GM08714 (cell line): ENCODE data around the gene KRTAP2-2.
"Not testable (repeated sequence)": the region's sequence is repeated elsewhere in the genome, so short reads cannot be mapped to it uniquely, and the experiment has no call there.

ENCODE experiments used
- H3K4me3 ChIP-seq: fragments of 200-500 bp; sonication (Bioruptor generic); 2 replicates; pipeline ENCODE4 v1.5.1; 2014; ENCODE audit warnings: mild to moderate bottlenecking, low read length, inconsistent platforms
- ZNF274 ChIP-seq: IDR thresholded peaks from 2 replicates; pipeline ENCODE4 v1.6.1; 2012; ENCODE audit warnings: mild to moderate bottlenecking, low read depth, low read length

Gene KRTAP2-2

GRCh38 chr17:41052566-41052965 is 2.5 kb downstream of the KRTAP2-2 start:
- no peak overlapping the region for H3K4me3 ChIP-seq
- TF ChIP-seq ZNF274, result no peak

GRCh38 chr17:41049110-41049509 is 5.9 kb downstream of the KRTAP2-2 start:
- no peak overlapping the region for H3K4me3 ChIP-seq
- no peak for TF ChIP-seq ZNF274

DNA sequence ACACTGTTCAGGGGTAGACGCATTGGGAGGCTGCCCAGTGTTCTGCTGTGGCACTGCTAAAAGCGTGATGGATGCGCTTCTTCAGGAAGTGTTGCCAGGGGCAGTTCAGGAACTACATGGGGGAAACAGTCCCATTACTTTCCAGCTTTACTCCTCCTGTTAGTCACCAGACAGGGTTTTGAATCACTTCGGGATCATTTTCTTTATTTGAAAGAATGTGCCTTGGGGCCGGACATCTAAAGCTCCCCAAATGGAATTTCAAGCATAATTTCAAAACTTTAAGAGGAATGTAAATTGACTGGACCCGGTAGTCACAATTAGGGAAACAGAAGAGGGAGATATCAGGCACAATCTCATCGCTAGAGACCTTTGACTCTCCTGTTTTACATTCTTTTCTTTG is 6.6 kb downstream of the KRTAP2-2 start:
- no peak overlapping the region for H3K4me3 ChIP-seq

GRCh38 chr17:41046735-41047465 is 8.1 kb downstream of the KRTAP2-2 start, which contains the start of gene KRTAP2-1:
Gene KRTAP2-1 (minus strand): TSS chr17:41047316. CDS start chr17:41047267, 49 bp downstream.
- not testable (repeated sequence) for H3K4me3 ChIP-seq

More for the DNA sequence above, 6.6 kb downstream of the KRTAP2-2 start:
- TF ChIP-seq ZNF274, result no peak

GRCh38 chr17:41042953-41043352 is 12.1 kb downstream of the KRTAP2-2 start:
- TF ChIP-seq ZNF274, result no peak
- no peak overlapping the region for H3K4me3 ChIP-seq

- not testable (repeated sequence) for H3K4me3 ChIP-seq
Observed at GRCh38 chr17:41040783-41041571, 14.1 kb downstream of the KRTAP2-2 start, which contains the start of gene KRTAP1-1. Gene KRTAP1-1 (minus strand): TSS chr17:41041450. CDS start chr17:41041397, 53 bp downstream.

DNA sequence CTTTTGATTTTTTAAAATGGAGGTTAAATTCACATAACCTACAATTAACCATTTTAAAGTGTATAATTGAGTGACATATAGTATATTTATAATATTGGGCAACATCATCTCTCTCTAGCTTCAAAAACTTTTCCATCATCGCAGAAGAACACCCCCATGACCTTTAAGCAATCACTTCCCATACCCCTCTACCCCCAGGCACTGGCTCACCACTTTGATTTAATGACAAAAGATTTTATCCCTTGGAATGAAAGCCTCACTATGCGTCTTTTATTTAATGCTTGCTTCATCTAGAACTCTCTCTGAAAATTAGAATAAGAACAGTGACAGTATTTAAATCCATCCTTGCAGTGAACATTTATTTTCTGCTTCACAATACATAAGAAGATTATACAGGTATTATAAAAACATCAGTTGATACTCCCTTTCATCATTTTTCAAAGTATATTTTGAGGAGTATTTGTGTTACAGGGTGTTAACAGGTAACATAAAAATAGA is 17.1 kb downstream of the KRTAP2-2 start:
- no peak overlapping the region for H3K4me3 ChIP-seq
- no peak for TF ChIP-seq ZNF274

DNA sequence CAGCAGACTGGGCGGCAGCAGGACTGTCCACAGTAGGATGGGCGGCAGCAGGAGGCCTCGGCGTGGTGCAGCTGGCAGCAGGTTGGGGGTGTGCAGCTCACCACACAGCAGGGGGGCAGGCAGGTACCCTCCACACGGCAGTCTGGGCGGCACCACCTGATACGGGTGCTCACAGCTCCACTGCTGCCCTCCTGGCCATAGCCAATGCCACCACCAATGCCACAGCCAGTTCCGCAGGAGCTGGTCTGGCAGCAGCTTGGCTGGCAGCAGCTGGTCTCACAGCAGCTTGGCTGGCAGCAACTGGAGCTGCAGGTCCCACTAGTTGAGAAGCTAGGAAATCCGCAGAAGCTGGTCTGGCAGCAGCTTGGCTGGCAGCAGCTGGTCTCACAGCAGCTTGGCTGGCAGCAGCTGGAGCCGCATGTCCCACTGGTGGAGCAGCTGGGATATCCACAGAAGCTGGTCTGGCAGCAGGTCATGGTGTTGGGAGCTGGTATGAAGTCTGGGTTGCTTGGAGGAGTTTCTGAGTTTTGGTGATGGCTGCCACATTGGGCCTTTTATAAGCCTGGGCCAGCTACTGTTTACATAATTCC is 20.6 kb downstream of the KRTAP2-2 start, which contains the start of gene KRTAP1-3:
TSS of gene KRTAP1-3 (minus strand) at position 529 of the 590 bp plus-strand sequence. CDS start at position 476, 53 bp downstream.
- H3K4me3 ChIP-seq, result not testable (repeated sequence)

DNA sequence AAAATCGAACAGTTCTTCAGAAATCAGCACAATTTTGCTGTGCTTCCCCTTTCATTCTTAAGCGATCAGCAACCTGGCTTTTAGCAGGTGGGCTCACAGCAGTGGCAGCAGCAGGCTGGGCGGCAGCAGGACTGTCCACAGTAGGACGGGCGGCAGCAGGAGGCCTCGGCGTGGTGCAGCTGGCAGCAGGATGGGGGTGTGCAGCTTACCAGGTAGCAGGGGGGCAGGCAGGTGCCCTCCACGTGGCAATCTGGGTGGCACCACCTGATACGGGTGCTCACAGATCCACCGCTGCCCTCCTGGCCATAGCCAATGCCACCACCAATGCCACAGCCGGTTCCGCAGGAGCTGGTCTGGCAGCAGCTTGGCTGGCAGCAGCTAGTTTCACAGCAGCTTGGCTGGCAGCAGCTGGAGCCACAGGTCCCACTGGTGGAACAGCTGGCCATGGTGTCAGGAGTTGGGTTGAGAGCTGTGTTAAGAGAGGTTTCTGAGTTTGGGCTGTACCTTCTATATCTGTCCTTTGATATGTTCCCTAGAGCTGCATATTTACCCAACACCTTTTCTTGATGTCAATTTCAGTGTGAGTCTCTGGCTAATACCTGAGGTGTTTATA is 25.3 kb downstream of the KRTAP2-2 start, which contains the start of gene KRTAP1-4:
TSS of gene KRTAP1-4 (minus strand) at position 563 of the 613 bp plus-strand sequence. CDS start at position 446, 117 bp downstream.
- TF ChIP-seq ZNF274, result no peak
- no peak within 1 kb of the TSS for H3K4me3 ChIP-seq

- no peak within 1 kb of the TSS for H3K4me3 ChIP-seq
- no peak for TF ChIP-seq ZNF274
Observed at GRCh38 chr17:41026715-41027471, 28.1 kb downstream of the KRTAP2-2 start, which contains the start of gene KRTAP1-5. Gene KRTAP1-5 (minus strand): TSS chr17:41027208. CDS start chr17:41027155, 53 bp downstream.

GRCh38 chr17:41024697-41025096 is 30.3 kb downstream of the KRTAP2-2 start:
- no peak overlapping the region for H3K4me3 ChIP-seq
- no peak for TF ChIP-seq ZNF274

DNA sequence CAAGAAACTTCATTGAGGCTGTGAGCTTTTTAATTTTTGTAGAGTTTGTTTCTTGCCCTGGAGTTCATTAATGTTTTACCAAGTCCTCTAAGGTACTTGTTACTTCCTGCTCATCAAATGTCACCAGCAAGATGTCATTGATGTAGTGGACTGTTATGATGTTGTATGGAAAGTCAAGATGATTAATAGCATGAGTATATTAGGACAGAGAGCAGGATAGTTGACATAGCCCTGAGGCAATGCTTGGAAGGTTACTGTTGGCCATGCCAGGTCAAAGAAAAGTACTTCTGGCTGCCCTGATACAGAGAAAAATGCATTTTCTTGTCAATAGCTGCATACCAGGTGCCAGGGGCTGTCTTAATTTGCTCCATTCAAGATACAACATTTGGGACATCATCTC is 34.7 kb downstream of the KRTAP2-2 start:
- TF ChIP-seq ZNF274, result no peak
- no peak overlapping the region for H3K4me3 ChIP-seq

DNA sequence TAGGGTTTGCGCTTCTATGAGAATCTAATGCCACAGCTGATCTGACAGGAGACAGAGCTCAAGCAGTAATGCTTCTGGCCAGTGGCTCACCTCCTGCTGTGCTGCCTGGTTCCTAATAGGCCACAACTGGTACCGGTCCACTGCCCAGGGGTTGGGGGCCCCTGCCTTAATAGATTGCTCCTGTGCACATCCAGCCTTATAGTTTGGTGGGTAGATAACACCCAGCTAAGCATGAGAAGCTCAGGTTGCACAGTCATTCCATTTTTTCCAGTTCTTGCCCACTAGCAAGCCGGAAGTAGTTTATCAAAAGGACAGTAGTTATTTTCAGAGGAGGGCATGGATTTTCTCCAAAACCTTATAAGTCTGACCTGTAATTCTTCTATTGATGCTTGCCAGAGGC is 35.6 kb downstream of the KRTAP2-2 start:
- TF ChIP-seq ZNF274, result no peak
- H3K4me3 ChIP-seq, result no peak overlapping the region
